H7 (cell line): Measurements from ENCODE around the gene RAB11FIP4. TPM values are rescaled to one million over a fixed set of nuclear protein-coding genes. Genes with fewer than 3 reads are reported as not detected.
A peak's percentile ranks its signal among the peaks of the same experiment; 100 is the strongest.

ENCODE experiments used
- DNase-seq: peaks from one replicate; pipeline ENCODE4 v3.0.0; 2012
- H3K27me3 ChIP-seq: 2 replicates; pipeline ENCODE4 v1.6.0; 2011; ENCODE audit warnings: mild to moderate bottlenecking, low read length; ENCODE audit not compliant: control insufficient read depth, insufficient read depth
- H3K36me3 ChIP-seq: replicated peaks from 2 replicates; pipeline ENCODE4 v1.5.1; 2011; ENCODE audit warnings: low read length; ENCODE audit not compliant: control insufficient read depth, insufficient read depth
- H3K4me3 ChIP-seq: 2 replicates; pipeline ENCODE4 v1.5.1; 2011; ENCODE audit warnings: low read depth, mild to moderate bottlenecking, control low read depth, low read length, moderate library complexity; ENCODE audit not compliant: insufficient read depth
- total RNA-seq: library from RNA; depleted of rRNA; stranded (reverse); fragments of >200 nt; shearing (Covaris generic); gene quantifications from 2 replicates; pipeline ENCODE4 v1.2.3, GENCODE V29; 2014

RAB11FIP4 gene
- total RNA-seq, 1 experiment from 2014 or later, result 21.9 TPM

- Histone ChIP-seq H3K4me3 (no peak overlapping the region), H3K36me3 (peaks cover 21% of the 10 kb centered on the region), H3K27me3 (no peaks in the 10 kb centered on the region)
- DNase-seq, result peak; percentile 97
Measured at GRCh38 chr17:31524926-31525800, 133.7 kb downstream of the RAB11FIP4 start.

- Histone ChIP-seq H3K4me3 (no peak overlapping the region), H3K27me3 (no peaks in the 10 kb centered on the region), H3K36me3 (peaks cover 26% of the 10 kb centered on the region)
- peak; percentile 79 for DNase-seq
Measured at GRCh38 chr17:31525801-31526549, 134.5 kb downstream of the RAB11FIP4 start.

GRCh38 chr17:31527606-31528005 lies 136.1 kb downstream of the RAB11FIP4 start:
- no peaks in the 10 kb centered on the region for H3K27me3 ChIP-seq
- H3K36me3 ChIP-seq, result peaks cover 27% of the 10 kb centered on the region
- no peak for DNase-seq
- H3K4me3 ChIP-seq, result no peak overlapping the region

- Histone ChIP-seq H3K36me3 (peaks cover 26% of the 10 kb centered on the region), H3K27me3 (no peaks in the 10 kb centered on the region), H3K4me3 (no peak overlapping the region)
- no peak for DNase-seq
Measured at GRCh38 chr17:31528291-31528874, 136.9 kb downstream of the RAB11FIP4 start.

GRCh38 chr17:31529841-31530251 lies 138.4 kb downstream of the RAB11FIP4 start:
- DNase-seq, result no peak
- Histone ChIP-seq H3K36me3 (peaks cover 20% of the 10 kb centered on the region), H3K27me3 (no peaks in the 10 kb centered on the region), H3K4me3 (no peak overlapping the region)

GRCh38 chr17:31530391-31530985 lies 139.0 kb downstream of the RAB11FIP4 start:
- no peaks in the 10 kb centered on the region for H3K27me3 ChIP-seq
- DNase-seq, result no peak
- H3K4me3 ChIP-seq, result no peak overlapping the region
- peaks cover 20% of the 10 kb centered on the region for H3K36me3 ChIP-seq

GRCh38 chr17:31531336-31531980 lies 140.0 kb downstream of the RAB11FIP4 start:
- Histone ChIP-seq H3K36me3 (peaks cover 20% of the 10 kb centered on the region), H3K4me3 (no peak overlapping the region), H3K27me3 (no peaks in the 10 kb centered on the region)
- DNase-seq, result no peak

GRCh38 chr17:31532081-31532480 lies 140.6 kb downstream of the RAB11FIP4 start:
- no peaks in the 10 kb centered on the region for H3K27me3 ChIP-seq
- H3K4me3 ChIP-seq, result no peak overlapping the region
- H3K36me3 ChIP-seq, result peaks cover 17% of the 10 kb centered on the region
- no peak for DNase-seq

- no peak for DNase-seq
- peaks cover 17% of the 10 kb centered on the region for H3K36me3 ChIP-seq
- no peaks in the 10 kb centered on the region for H3K27me3 ChIP-seq
- no peak overlapping the region for H3K4me3 ChIP-seq
Measured at GRCh38 chr17:31532526-31532925, 141.1 kb downstream of the RAB11FIP4 start.

- H3K4me3 ChIP-seq, result no peak overlapping the region
- H3K27me3 ChIP-seq, result no peaks in the 10 kb centered on the region
- peak; percentile 93 for DNase-seq
- peaks cover 12% of the 10 kb centered on the region for H3K36me3 ChIP-seq
Measured at GRCh38 chr17:31533546-31534155, 142.2 kb downstream of the RAB11FIP4 start.

GRCh38 chr17:31534223-31534888 lies 142.9 kb downstream of the RAB11FIP4 start:
- no peak overlapping the region for H3K4me3 ChIP-seq
- DNase-seq, result no peak

GRCh38 chr17:31535581-31535981 lies 144.1 kb downstream of the RAB11FIP4 start:
- Histone ChIP-seq H3K27me3 (no peaks in the 10 kb centered on the region), H3K4me3 (no peak overlapping the region), H3K36me3 (peaks cover 5% of the 10 kb centered on the region)
- no peak for DNase-seq

More at GRCh38 chr17:31534223-31534888, 142.9 kb downstream of the RAB11FIP4 start:
- H3K36me3 ChIP-seq, result peaks cover 10% of the 10 kb centered on the region
- no peaks in the 10 kb centered on the region for H3K27me3 ChIP-seq

GRCh38 chr17:31536451-31536850 lies 145.0 kb downstream of the RAB11FIP4 start:
- peaks cover under 1% of the 10 kb centered on the region; the same call in 1 of the 2 replicates for H3K36me3 ChIP-seq
- H3K4me3 ChIP-seq, result no peak overlapping the region
- H3K27me3 ChIP-seq, result no peaks in the 10 kb centered on the region
- no peak for DNase-seq
